Glomerular endothelial cell (primary cell): ENCODE data around the gene SSBP4. TPM values are rescaled to one million over a fixed set of nuclear protein-coding genes. Genes with fewer than 3 reads are reported as not detected.

Experiments
- DNase-seq: peaks from one replicate; pipeline ENCODE4 v3.0.0-alpha.2; 2011; ENCODE audit warnings: low read depth, low spot score; ENCODE audit errors: extremely low read depth
- total RNA-seq: library from RNA; depleted of rRNA; stranded (reverse); fragments of >200 nt; gene quantifications from 2 replicates; pipeline ENCODE4 v1.2.3, GENCODE V29; 2015

Gene SSBP4
- total RNA-seq, 1 donor from 2014 or later: 180 TPM

DNA sequence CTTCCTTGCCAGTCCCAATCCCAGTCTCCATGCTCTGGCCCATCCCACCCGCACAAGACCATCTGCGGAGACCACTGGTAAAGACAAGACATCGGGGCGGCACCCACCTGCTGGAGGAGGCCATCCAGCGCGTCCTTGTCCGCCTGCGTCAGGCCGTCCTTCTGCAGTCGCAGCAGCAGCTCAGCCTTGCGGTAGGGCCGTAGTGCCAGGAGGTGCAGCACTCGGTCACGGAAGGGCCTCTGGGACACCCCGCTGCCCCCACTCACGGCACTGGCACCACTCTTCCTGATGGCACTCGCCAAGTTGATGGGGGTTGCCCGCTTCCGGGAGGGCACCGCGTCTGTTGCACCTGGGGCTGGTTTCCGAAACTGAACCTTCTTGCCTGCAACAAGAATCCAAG is 42.3 kb downstream of the SSBP4 start:
- DNase-seq: no peak

DNA sequence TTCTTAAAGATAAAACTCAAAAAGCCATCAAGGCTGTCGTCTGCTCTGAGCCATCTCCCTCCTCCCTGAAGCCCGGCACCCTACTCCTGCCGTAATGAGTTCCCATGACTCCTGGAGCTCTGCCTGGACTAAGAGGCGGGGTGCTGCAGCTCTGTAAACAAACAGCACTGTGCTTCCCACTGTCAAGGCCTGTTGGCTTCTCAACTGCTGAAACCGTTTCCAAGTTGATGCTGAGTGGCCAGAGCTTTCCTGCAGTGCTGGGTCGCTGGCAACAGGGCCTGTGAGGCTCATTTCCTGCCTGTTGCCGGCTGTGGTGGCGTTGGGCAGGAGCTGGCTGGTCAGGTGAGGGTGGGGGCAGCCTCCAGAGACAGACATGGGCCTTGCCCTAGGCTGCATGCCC is 45.4 kb downstream of the SSBP4 start:
- no peak for DNase-seq

DNA sequence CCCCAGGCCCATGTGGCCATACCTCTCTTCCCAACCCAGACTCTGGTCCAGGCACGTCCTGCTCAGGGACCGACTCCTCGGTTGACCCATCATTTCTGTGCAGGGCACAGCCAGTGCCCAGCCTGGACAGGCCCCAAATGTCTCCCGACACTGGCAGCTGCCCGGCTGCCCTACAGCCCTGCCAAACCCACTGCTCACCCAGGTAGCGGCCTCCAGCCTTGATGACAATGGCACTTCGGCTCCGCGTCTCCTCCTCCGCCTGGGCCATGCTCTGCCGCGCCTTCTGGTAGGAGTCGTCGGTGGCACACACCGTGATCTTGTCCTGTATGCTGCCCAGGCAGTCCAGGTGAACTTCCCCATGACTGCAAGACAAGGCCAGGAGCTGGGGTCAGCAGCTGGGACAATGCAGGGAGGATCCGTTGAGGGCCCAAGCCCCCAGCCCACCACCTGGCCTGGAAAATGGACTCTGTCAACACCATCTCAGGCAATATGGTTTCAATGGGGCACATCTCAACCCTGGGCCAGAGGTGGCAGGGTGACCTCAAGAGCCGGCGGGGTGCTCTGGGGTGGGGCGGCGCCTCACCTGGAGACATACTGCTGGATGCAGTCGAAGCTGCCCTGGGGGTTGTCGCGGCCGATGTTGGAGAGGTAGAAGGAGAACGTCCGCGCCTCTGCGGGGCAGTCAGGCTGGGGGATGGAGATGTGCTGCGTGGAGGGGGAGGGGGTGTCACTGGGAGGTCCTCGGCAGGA is 46.2 kb downstream of the SSBP4 start:
- DNase-seq: no peak

DNA sequence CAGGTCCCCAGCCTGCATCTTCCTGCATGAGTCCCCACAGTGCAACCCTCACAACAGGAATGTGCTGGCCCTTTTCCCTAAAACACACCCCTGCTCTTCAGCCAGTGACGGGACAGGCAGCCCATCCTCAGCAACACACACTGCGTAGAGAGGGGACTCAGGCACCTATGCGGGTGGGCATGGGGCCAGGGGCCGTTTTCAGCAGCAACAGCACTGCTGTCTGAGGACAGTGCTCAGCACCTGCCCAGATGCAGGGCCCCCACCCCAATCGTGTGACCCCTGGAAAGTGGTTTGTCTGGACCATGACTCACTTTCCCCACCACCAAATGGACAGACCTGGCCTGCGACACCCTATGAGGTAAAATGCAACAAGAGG is 46.8 kb downstream of the SSBP4 start:
- DNase-seq: no peak

DNA sequence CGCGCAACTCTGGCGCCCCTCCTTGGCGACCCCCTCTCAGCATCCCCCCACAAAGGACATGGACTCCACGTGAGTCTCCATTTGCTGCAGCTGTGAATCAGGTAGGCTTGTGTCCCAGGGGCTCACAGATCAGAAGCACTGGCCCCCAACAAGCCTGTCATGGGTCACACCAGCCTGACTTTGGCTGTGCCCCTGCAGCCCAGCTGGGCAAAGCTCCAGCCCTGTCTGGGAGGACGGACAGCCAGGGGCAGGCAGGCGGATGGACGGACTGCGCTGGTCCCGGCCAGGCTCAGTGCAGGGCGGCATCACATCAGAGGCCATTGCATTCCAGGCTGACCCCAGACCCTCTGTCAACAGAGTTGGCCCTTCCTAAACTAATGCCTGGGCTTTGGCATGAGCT is 47.2 kb downstream of the SSBP4 start:
- DNase-seq: no peak

DNA sequence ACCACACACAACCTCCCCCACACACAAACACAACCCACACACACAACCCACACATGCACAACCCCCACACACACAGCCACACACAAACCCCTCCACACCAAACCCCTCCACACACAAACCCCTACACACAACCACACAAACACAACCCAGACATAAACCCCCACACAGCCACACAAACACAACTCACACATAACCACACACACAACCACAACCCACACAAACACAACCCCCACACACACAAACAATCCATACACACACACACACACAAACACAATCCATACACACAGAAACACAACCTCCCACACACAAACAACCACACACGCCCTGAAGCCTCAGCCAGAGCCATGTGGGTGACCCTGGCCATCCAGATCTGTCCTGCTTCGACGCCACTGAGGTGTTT is 48.8 kb downstream of the SSBP4 start:
- no peak for DNase-seq

DNA sequence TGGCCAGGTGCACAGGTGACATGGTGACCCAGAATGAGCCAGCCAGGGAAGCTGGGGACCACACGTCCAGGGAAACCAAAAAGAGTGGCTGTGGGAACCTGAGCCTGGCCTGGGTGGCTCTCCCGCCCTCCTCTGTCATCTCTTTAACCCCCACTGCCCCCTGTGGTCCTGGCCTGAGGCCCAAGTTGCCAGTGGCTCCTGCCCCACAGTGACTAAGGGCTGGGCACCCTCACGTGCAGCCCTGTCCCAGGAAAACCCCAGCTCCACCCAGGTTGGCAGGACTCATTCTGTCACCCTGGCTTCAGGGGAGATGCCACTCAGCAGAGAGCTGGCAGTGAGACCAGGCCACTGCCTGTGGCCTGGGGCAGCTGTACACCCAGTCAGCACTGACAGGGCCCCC is 49.3 kb downstream of the SSBP4 start:
- DNase-seq: no peak

DNA sequence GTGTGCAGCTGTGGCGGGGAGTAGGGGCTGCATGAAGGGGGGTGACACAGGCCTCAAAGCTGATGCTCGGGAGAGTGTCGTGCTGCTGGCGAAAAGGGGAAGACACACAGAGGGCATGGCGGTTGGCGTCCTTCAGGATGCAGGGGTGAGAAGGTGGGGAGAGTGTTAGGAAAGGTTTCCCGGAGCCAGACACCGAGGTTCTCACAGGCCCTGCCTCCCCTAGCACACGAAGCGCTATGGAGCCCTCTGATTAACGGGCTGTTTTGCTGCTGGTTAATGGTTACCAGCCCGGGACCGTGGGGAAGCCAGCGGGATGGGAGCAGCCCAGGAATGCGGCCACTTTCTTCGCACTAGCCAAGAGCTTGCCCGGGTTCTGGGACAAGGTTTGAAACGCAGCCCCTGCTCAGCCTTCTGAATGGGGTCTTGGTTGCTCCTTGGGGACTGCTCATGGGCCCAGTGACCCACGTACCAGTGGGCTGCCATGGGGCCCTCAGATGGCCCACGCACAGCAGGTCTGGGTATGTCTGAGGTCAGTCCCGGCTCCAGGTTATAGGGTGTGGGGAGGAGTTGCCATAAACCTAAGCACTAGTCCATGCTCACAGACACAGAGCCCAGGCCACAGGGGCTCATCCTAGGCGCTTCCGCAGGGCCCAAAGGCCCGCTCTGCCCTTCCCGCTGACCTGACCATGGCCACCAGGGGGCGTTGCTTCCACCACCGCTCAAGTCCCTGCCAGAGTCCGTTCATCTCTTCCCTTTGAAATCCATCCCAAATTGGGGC is 50.1 kb downstream of the SSBP4 start:
- DNase-seq: no peak

DNA sequence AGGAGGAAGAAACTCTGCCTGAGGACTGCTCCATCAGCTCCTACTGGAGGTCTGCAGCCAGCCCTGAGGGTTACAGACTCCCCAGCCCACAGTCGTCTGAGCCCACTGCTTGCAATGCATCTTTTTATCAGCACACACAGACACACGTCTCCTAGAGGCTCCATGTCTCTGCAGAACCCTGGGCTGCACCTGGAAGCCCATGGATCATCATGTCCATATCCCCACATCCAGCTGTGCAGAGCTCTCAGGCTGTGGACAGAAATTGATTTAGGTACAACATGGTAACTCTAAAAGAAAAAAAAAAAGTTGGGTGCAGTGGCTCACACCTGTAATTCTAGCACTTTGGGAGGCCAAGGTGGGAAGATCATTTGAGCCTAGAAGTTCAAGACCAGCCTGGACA is 51.6 kb downstream of the SSBP4 start:
- DNase-seq: no peak

DNA sequence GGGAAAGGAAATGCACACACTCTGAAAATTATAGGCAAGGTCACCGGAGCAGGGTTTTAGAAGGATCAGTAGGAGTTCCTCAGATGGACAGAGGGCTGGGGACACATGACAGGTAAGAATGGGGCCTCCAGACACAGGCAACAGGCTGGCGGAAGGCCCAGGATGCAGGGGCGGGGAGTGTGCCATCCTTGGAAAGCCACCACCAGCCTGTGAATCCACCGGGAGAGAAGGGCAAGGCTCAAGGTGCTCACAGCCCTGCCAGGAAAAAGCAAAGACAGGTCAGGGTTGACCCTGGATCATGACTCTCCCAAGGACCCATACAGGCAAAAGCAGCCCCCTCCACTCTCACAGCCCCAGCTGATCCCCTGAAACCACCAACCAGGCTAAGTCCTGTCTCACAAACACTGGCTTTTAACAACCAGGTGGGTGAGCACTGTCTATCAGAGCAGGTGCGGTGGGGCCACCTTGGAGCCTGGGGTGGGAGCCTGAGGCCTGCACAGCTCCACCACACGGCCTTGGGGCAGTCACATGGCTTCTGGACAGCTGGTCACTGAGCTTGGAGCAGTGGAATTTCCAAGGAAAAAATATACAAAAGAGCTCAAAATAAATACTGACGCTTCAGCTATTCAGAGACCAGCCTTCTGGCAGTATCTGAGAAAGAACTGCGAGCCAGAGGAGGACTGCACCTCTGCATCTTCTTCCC is 54.0 kb downstream of the SSBP4 start:
- DNase-seq: no peak

DNA sequence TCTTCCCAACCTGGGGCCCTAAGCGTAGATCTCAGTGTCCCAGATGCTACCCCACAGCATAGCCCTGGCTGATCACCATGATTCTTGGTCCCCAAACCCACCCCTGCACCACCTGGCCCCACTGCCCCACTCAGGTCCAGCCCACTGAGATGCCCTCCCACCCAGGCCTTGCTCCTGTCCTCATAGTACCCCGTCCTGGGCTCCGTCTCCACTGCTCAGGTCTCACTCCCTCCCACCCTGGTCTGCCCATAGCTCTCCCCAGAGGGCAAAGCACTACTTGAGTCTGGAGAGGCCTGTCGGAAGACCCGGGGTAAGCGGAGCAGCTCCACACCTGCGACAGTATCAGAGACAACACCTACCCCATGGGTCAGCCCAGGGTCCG is 54.5 kb downstream of the SSBP4 start:
- DNase-seq: no peak

DNA sequence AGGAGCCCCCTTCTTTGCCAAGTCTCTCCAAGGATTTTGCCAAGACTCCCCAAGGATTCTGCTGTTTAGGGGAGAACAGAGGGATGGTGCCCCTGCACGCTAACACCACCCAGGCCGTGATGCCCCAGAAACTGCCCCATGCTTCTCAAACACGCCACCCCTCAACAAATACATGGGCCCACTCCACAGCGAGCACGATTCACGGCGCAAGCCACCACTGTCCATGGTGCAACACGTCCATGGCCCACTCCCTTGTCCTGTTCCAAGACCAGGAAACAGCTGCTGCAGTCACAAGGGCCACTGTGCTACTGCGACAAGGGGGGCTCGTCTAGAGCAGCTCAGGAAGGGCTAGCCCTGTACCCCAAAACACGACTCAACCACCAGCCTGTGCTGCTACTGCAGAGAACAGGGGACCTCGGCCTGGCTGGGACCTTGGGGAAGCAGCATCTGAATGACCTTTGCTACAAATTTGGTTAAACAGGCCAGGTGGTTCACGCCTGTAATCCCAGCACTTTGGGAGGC is 55.2 kb downstream of the SSBP4 start:
- DNase-seq: no peak

DNA sequence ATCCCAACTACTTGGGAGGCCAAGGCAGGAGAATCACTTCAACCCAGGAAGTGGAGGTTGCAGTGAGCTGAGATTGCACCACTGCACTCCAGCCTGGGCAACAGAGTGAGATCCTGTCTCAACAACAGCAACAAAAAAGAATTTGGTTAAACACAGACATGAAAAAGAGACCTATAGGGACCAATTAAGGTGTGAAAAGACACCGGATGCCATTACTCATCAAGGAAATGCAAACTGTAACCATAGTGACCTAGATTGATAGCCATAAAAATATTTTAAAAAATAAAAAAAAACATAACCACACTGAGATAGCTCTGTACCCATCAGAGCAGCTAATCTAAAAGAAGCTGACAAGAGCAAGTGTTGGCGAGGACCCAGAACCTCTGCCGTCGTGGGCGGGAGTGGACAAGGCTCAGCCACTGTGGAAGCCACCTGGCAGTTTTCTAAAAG is 55.8 kb downstream of the SSBP4 start:
- DNase-seq: no peak

DNA sequence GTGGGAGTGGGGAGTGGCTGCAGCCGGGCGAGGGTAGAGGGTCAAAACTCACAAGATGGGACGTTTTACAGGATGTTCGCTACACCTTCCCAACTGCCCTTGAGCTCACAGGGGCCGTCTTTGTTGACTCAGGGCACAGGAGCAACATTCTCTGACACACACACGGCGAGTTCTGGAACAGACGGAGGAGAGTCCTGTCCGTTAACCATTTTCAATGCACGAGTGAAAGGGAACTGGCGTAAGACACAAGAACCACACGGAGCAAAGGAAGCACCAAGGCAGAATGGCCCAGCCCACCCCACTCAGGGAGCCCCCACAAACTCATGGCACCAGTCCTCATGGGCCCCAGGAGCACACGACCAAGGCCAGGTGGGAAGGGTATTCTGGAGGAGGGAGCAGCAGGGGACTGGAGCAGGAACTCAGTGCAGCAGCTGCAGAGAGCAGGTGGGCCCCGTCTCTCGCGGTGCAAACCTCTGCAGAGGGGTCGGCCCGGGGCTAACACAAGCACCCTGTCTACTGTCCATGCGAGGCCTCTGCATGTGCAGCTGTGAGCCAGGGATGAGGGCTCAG is 56.6 kb downstream of the SSBP4 start:
- no peak for DNase-seq

DNA sequence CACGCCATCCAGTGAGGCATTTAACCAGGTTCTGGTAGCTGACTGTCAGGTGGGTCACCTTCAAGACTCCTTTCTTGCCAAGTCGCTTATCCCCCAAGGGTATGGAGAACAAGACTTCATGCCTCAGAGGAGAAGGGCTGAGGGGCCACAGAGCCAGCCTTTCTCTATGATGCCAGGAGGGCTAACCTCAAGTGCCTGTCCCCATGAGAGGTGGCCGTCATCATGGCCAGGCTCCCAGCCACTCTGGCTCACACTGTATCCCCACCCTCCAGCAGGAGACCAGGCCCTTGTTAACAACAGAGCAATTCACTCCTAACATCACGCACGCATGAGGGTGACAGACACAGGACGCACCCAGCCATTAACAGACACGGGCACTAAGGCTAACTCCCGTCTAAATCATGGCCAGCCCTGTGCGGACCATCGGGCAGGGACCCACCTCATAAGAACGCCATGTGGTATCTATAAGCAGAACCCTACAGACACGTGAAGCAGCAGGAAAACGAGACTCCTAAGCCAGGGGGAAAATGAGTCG is 57.4 kb downstream of the SSBP4 start:
- no peak for DNase-seq

DNA sequence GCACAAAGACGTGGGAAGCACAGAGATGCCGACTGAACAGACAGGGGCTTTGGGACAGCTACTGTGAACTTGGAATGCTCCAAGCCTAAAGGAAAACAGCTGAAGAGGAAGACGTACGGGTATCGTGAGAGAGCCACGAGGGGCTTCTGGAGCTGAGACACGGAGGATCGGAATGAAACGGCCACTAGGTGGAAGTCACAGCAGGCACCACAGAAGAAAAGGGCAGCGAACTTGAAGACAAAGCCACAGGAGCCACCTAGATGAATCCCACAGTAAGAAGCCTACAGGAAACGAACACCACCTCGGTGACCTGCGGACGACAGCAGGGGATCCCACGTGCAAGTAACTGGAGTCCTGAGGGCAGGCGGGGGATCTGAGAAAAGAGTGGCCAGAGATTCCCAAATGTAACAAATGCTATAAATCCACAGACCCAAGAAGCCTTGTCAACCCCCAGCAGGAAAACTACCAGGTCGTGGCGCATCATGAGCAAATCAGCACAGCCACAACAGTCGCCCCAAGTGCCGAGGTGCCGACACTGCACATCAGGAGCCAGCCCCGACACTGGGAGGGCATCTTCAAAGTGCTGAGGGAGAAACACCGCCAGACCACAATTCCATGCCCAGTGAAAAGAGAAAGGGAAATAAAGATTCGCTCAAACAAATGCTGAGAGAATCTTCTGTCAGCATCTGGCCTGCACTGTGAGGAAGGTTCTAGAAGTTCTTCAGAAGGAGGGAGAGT is 58.0 kb downstream of the SSBP4 start:
- DNase-seq: no peak

DNA sequence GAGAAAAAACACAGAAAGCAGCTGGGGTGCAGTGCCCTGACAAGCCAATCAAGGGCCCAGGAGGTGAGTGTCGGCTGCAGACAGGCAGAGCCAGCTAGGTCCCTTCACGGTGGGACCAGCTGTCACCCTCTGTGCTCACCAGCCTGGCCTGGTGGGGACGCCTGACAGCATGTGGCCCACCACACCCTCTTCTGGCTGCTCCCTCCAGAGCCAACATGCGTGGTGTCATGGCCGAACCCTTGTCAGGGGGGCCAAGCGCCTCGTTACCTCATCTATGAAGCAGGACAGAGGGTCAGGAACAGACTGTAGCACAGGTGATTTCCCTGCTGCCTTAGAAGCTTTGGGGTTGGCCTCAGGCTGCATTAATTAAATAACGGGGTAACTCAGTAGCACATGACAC is 58.8 kb downstream of the SSBP4 start:
- no peak for DNase-seq

DNA sequence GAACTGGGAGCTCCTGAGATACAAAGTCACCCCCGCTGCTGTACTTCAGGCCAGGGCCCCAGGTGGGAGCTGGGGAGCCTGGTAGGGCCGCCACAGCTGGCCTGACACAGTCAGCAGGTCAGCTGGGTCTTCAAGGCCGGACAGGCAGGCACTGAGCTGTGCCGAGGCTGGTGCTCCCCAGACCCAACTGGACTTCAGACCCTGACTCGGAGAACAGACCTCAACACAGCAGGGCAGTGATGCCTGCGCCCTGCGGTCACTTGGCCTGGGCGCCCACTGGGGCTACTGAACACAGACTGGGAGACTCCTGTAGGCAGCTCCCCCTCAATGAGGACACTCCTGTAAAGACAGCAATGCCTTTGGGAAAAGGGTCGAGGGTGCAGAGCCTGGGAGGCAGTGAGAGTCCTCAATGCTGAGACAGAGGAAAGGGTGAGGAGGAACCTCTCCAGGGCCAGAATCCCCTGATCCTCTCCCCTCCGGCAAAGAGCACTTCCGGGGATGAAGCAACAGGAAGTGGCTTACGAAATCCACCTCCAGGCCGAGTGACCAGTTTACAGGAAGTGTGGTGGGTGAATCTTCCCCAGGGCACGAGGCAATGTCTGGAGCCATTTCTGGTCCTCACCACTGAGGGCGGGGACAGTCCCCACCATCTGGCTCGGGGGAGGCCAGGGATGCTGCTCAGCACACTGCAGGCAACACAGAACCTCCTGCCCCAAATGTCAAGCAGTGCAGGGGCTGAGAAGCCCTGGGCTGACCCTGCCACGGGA is 59.5 kb downstream of the SSBP4 start:
- no peak for DNase-seq

DNA sequence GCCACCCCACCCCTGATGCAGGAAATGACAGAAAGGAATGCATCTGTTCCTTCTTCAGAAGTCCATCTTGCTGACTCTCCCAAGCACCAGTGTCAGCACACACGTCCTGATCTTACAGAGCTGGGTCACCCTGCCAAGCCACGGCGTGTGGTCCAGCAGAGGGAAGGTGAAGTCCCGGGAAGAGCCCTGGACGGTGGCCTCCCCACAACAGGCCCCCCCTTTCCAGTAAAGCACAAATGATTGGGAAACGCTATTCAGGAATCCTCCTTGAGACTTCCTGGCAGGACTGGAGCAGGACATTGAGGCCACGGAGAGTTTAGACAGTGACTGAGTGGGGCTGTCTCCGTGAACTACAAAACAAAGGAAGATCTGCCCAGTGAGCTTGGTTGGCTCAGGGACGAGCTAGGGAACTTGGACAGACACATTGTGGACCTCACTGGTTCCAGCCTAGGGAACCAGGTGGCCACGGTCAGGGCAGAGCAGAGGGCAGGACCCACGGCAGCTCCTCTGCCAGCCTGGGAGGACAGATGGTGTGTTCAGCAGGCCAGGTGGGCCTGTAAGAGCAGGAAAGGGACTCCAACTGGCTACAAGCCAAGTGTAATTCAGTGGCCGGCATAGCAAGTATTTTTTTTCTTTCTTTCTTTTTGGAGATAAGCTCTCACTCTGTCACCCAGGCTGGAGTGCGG is 61.0 kb downstream of the SSBP4 start:
- no peak for DNase-seq
